ENCODE data around the gene CHCHD5.
"Not testable (repeated sequence)": the region's sequence is repeated elsewhere in the genome, so short reads cannot be mapped to it uniquely, and the experiment has no call there.

The CHCHD5 gene

DNA sequence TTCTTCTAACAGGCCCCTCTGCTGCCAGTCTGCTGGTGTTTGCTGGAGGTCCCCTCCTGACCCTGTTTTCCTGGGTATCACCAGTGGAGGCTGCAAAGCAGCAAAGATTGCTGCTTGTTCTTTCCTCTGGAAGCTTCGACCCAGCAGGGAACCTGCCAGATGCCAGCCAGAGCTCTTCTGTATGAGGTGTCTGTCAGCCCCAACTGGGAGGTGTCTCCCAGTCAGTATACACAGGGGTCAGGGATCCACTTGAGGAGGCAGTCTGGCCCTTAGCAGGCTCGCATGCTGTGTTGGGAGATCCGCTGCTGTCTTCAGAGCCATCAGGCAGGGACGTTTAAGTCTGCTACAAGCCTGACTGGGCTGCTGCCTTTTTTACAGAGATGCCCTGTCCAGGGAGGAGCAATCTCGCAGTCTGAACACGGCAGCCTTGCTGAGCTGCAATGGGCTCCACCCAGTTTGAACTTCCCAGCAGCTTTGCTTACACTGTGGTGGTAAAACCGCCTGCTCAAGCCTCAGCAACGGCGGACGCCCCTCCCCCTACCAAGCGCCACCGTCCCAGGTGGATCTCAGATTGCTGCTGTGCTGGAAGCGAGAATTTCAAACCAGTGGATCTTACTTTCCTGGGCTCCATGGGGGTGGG is 29.9 kb downstream of the CHCHD5 start:
- no peak overlapping the region for H3K4me3 ChIP-seq (ENCODE audit: low read depth, low read length)
- TF ChIP-seq, protein P1, sequence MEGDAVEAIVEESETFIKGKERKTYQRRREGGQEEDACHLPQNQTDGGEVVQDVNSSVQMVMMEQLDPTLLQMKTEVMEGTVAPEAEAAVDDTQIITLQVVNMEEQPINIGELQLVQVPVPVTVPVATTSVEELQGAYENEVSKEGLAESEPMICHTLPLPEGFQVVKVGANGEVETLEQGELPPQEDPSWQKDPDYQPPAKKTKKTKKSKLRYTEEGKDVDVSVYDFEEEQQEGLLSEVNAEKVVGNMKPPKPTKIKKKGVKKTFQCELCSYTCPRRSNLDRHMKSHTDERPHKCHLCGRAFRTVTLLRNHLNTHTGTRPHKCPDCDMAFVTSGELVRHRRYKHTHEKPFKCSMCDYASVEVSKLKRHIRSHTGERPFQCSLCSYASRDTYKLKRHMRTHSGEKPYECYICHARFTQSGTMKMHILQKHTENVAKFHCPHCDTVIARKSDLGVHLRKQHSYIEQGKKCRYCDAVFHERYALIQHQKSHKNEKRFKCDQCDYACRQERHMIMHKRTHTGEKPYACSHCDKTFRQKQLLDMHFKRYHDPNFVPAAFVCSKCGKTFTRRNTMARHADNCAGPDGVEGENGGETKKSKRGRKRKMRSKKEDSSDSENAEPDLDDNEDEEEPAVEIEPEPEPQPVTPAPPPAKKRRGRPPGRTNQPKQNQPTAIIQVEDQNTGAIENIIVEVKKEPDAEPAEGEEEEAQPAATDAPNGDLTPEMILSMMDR (IDR thresholded peaks at IDR 0.05; ENCODE audit: low read depth, low read length, missing control alignments): no peak
- no peak for DNase-seq (ENCODE audit: low read depth)

DNA sequence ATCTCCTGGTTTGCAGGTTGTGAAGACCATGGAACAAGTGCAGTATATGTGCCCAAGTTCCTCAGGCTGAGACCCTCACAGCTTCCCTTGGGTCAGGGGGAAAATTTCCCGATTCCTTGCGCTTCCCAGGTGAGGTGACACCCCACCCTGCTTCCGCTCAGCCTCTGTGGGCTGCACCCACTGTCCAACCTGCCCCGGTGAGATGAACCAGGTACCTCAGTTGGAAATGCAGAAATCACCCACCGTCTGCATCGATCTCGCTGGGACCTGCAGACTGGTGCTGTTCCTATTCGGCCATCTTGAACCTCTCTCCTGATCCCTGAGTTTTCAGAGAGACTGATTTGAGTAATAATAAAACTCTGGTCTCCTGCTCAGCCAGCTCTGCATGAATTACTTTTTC is 30.6 kb downstream of the CHCHD5 start:
- DNase-seq (ENCODE audit: low read depth): no peak
- TF ChIP-seq, protein P1 (IDR thresholded peaks at IDR 0.05; ENCODE audit: low read depth, low read length, missing control alignments): no peak
- H3K4me3 ChIP-seq (ENCODE audit: low read depth, low read length): no peak overlapping the region

DNA sequence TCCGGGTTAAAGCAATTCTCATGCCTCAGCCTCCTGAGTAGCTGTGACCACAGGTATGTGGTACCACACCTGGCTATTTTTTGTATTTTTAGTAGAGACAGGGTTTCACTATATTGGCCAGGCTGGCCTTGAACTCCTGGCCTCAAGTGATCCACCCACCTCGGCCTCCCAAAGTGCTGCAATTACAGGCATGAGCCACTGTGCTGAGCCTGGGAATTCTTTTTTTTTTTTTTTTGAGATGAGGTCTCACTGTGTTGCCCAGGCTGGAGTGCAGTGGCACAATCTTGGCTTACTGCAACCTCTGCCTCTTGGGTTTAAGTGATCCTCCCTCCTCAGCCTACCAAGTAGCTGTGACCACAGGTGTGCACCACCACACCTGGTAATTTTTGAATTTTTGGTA is 31.4 kb downstream of the CHCHD5 start:
- not testable (repeated sequence) for H3K4me3 ChIP-seq (ENCODE audit: low read depth, low read length); DNase-seq (ENCODE audit: low read depth)

DNA sequence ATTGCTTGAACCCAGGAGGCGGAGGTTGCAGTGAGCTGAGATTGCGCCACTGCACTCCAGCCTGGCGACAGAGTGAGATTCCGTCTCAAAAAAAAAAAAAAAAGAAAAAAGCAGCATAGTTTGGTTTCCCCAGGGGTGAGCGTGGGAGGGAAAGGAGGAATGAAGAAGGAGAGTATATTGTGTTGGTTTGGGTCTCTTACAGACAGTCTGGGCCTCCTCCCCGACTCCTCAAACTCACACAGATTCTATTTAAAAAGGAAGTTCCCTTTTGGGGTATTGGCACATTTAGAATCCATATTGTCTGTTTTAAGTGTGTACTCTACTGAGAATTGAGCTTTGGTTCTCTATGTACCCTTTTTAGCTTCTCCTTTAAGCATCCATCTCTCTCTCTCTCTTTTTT is 34.0 kb downstream of the CHCHD5 start:
- TF ChIP-seq, protein P1 (IDR thresholded peaks at IDR 0.05; ENCODE audit: low read depth, low read length, missing control alignments): no peak
- no peak overlapping the region for H3K4me3 ChIP-seq (ENCODE audit: low read depth, low read length)
- DNase-seq (ENCODE audit: low read depth): no peak

DNA sequence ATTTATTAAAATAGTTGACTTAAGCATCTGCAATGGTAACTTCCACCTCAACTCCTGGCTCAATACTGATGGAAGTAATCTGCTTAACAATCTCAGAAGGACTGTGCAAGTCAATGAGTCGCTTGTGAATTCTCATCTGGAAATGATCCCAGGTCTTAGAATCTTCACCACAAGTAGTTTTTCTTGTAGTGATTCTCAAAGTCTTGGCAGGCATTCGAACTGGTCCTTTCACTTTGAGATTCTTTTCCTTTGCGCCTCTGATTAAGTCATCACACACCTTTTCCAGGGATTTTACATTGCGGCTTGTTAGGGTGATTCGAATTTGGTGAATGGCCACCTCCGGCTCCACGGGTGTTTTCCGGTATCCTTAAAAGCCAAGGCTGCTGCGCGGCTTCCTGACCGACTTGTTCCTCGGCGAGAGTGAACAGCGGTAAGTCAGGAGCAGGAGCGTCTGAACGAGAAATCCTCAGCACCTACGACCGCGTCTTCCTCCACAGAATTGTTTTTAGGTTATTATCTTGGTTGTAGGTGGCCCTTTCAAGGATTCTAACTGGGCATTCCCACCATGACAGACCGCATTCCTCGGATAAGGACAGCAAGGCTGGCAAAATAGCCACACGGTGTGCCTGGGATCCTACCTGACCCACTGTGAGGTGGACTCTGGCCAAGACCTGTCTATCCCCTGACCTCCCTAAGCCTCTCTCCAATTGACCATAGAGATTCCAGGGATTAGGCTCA is 37.5 kb downstream of the CHCHD5 start:
- TF ChIP-seq, protein P1 (IDR thresholded peaks at IDR 0.05; ENCODE audit: low read depth, low read length, missing control alignments): no peak
- no peak overlapping the region for H3K4me3 ChIP-seq (ENCODE audit: low read depth, low read length)
- DNase-seq (ENCODE audit: low read depth): no peak

DNA sequence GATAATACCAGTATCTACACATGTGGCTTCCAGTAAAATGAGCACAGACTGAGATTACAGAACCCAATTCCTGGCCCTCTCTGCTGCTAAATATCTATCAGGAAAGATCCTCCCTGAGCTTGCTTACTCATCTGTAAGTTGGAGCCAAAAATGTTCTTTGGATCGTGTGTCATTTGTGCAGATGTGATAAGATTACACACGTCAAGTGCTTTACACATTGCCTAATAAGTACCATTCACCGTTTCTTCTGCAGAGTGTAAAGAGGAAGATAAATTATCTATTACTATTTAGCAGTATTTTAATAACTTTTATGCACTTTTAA is 38.1 kb downstream of the CHCHD5 start:
- TF ChIP-seq, protein P1 (IDR thresholded peaks at IDR 0.05; ENCODE audit: low read depth, low read length, missing control alignments): no peak
- H3K4me3 ChIP-seq (ENCODE audit: low read depth, low read length): no peak overlapping the region
- no peak for DNase-seq (ENCODE audit: low read depth)

DNA sequence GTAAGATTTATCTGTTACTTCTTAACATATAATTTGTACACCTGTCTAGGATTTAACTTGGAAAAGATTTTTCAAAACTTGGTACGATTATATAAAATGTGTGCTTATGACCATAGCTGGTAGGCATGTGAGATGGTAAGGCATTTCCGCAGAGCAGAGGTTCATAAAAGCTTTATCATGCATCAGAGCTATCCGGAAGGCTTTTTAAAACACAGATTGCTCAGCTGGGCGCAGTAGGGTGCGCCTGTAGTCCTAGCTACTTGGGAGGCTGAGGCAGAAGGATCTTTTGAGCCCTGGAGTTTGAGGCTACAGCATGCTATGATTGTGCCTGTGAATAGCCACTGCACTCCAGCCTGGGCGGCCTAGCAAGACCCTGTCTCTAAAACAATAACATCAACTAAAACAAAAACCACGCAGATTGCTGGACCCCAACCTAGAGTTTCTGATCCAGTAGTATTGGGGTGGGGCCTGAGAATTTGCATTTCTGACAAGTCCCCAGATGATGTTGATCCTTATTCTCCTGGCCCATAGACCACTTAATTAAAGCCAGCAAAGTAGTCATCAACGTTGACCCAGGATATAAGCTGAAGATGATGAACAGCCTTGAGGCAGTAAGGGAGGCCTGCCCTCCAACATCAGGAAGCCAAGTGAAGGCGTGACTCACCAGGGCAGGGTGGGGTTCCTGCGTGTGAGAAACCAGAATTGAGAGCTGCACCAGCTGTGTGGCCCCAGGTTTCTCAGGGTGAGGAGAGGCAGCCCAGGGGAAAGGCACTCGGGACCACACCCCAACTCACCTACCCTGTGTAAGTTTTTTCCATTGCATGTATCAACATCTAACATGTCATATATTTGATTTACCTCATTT is 39.7 kb downstream of the CHCHD5 start:
- peak; percentile 49 for DNase-seq (ENCODE audit: low read depth)
- H3K4me3 ChIP-seq (ENCODE audit: low read depth, low read length): no peak overlapping the region
- TF ChIP-seq, protein P1 (IDR thresholded peaks at IDR 0.05; ENCODE audit: low read depth, low read length, missing control alignments): no peak

Measured in GM12864 (cell line).